ENCODE results near the gene PLBD2.

PLBD2 gene

GRCh38 chr12:113358381-113359132, at the start of gene PLBD2:
Gene PLBD2, plus strand, starts transcription at chr12:113358587. Its CDS starts 14 bp downstream, at chr12:113358601.
- DNase-seq (ENCODE audit: low read depth), result peak; percentile 72

- no peak for DNase-seq (ENCODE audit: low read depth)
Observed at GRCh38 chr12:113310489-113310888, 47.9 kb upstream of the PLBD2 start.

- no peak for DNase-seq (ENCODE audit: low read depth)
Observed at GRCh38 chr12:113314121-113314529, 44.3 kb upstream of the PLBD2 start.

GRCh38 chr12:113315358-113315757, 43.0 kb upstream of the PLBD2 start:
- DNase-seq (ENCODE audit: low read depth), result no peak

GRCh38 chr12:113316155-113316554, 42.2 kb upstream of the PLBD2 start:
- DNase-seq (ENCODE audit: low read depth), result no peak

- no peak for DNase-seq (ENCODE audit: low read depth)
Observed at GRCh38 chr12:113317122-113317521, 41.3 kb upstream of the PLBD2 start.

GRCh38 chr12:113318046-113318656, 40.2 kb upstream of the PLBD2 start:
- no peak for DNase-seq (ENCODE audit: low read depth)

GRCh38 chr12:113318900-113319628, 39.3 kb upstream of the PLBD2 start:
- DNase-seq (ENCODE audit: low read depth), result no peak

- DNase-seq (ENCODE audit: low read depth), result no peak
Observed at GRCh38 chr12:113320401-113320800, 38.0 kb upstream of the PLBD2 start.

GRCh38 chr12:113322343-113322742, 36.0 kb upstream of the PLBD2 start:
- DNase-seq (ENCODE audit: low read depth), result peak; percentile 11

GRCh38 chr12:113325916-113326315, 32.5 kb upstream of the PLBD2 start:
- peak; percentile 51 for DNase-seq (ENCODE audit: low read depth)

GRCh38 chr12:113326775-113327395, 31.5 kb upstream of the PLBD2 start:
- DNase-seq (ENCODE audit: low read depth), result no peak

- DNase-seq (ENCODE audit: low read depth), result no peak
Observed at GRCh38 chr12:113328368-113328889, 30.0 kb upstream of the PLBD2 start.

GRCh38 chr12:113329022-113329790, 29.2 kb upstream of the PLBD2 start:
- no peak for DNase-seq (ENCODE audit: low read depth)

- no peak for DNase-seq (ENCODE audit: low read depth)
Observed at GRCh38 chr12:113329791-113330417, 28.5 kb upstream of the PLBD2 start.

- no peak for DNase-seq (ENCODE audit: low read depth)
Observed at GRCh38 chr12:113330505-113330904, 27.9 kb upstream of the PLBD2 start.

- DNase-seq (ENCODE audit: low read depth), result no peak
Observed at GRCh38 chr12:113332688-113333417, 25.5 kb upstream of the PLBD2 start.

- no peak for DNase-seq (ENCODE audit: low read depth)
Observed at GRCh38 chr12:113333418-113333750, 25.0 kb upstream of the PLBD2 start.

GRCh38 chr12:113333877-113334785, 24.3 kb upstream of the PLBD2 start:
- DNase-seq (ENCODE audit: low read depth), result no peak

Data from HS-27A (cell line).